ENCODE data around the gene OR11H12.
"Not testable (repeated sequence)": the region's sequence is repeated elsewhere in the genome, so short reads cannot be mapped to it uniquely, and the experiment has no call there.

OR11H12 gene, protein sequence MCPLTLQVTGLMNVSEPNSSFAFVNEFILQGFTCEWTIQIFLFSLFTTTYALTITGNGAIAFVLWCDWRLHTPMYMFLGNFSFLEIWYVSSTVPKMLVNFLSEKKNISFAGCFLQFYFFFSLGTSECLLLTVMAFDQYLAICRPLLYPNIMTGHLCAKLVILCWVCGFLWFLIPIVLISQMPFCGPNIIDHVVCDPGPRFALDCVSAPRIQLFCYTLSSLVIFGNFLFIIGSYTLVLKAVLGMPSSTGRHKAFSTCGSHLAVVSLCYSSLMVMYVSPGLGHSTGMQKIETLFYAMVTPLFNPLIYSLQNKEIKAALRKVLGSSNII

DNA sequence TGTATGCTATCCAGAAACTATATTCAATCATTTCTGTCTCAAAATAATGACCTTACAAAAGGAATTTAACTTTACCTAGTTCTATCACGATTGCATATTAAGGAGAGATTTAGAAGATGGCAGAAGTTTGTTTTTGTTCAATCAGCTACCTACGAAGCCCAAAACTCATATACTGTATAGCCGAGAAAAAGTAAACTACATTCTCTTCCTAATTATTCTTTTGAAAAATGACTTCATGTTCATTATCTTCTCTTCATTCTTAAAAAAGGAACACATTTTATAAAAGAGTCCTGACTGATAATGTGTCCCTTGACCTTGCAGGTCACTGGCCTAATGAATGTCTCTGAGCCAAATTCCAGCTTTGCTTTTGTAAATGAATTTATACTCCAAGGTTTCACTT is at the start of gene OR11H12:
Gene OR11H12 (plus strand): TSS at position 301 of the 400 bp plus-strand sequence. CDS start 0 bp downstream, at position 301.
- H3K27me3 ChIP-seq (ENCODE audit: control insufficient read depth in 1 of 2, insufficient read depth in 2 of 2, low read length in 2 of 2); H3K36me3 ChIP-seq (ENCODE audit: control insufficient read depth in 1 of 2, insufficient read depth in 2 of 2, low read length in 2 of 2); H3K27ac ChIP-seq (ENCODE audit: low read depth, low read length): not testable (repeated sequence)

DNA sequence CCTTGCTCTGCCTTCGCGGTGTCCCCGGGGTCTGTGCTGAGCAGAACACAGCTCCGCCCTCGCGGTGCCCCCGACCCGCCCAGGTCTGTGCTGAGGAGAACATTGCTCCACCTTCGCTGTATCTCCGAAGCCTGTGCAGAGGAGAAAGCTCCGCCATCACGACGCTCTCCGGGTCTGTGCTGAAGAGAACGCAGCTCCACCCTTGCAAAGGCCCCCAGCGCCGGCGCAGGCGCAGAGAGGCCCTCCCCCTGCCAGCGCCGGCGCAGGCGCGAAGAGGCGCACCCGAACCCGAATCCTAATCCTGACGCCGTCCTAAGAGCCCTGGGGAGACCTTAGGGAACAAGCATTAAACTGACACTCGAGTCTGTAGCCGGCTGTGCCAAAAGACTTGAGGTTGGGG is 18.0 kb upstream of the OR11H12 start:
- H3K9ac ChIP-seq (ENCODE audit: low read depth in 1 of 2, low read length in 2 of 2); H3K36me3 ChIP-seq (ENCODE audit: control insufficient read depth in 1 of 2, insufficient read depth in 2 of 2, low read length in 2 of 2); H3K4me3 ChIP-seq (ENCODE audit: low read depth in 1 of 2, low read length in 2 of 2); H3K27me3 ChIP-seq (ENCODE audit: control insufficient read depth in 1 of 2, insufficient read depth in 2 of 2, low read length in 2 of 2); H3K27ac ChIP-seq (ENCODE audit: low read depth, low read length); H3K9me3 ChIP-seq (ENCODE audit: control insufficient read depth in 1 of 2, low read length in 2 of 2); H3K4me1 ChIP-seq (ENCODE audit: control insufficient read depth in 1 of 2, insufficient read depth in 2 of 2, low read length in 2 of 2): not testable (repeated sequence)

More for the DNA sequence above, at the start of gene OR11H12:
- H3K9me3 ChIP-seq (ENCODE audit: control insufficient read depth in 1 of 2, low read length in 2 of 2); H3K4me3 ChIP-seq (ENCODE audit: low read depth in 1 of 2, low read length in 2 of 2); H3K4me1 ChIP-seq (ENCODE audit: control insufficient read depth in 1 of 2, insufficient read depth in 2 of 2, low read length in 2 of 2); H3K9ac ChIP-seq (ENCODE audit: low read depth in 1 of 2, low read length in 2 of 2): not testable (repeated sequence)

DNA sequence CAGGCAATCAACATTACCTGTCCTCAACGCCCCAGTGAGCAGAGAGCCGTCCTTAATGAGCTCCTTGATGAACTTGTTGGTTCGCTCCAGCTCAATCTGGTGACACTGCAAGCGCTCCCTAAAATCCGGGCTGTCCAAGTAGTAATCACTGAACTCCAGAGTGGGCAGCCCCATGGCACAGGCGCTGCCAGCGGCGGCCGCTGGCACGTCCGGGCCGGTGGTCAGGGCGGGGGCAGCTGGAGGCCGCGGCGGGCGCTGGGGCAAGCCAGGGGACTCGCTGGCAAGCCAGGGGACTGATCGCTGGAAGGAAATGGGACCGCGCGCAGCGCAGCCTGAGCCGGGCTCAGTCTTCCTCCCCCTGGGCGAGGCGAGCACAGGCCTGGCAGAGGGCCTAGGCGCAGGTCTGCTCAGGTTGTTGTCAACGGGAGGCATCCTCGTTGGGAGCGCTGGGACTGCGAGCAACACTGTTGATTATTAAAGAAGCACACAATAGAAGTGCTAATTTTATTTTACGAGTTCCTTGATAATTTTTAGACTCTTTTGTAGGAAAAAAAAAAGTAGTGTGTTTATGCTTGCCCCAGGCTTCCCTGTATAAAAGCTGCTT is 25.8 kb downstream of the OR11H12 start:
- H3K36me3 ChIP-seq (ENCODE audit: control insufficient read depth in 1 of 2, insufficient read depth in 2 of 2, low read length in 2 of 2); H3K4me1 ChIP-seq (ENCODE audit: control insufficient read depth in 1 of 2, insufficient read depth in 2 of 2, low read length in 2 of 2); H3K9ac ChIP-seq (ENCODE audit: low read depth in 1 of 2, low read length in 2 of 2); H3K4me3 ChIP-seq (ENCODE audit: low read depth in 1 of 2, low read length in 2 of 2); H3K27me3 ChIP-seq (ENCODE audit: control insufficient read depth in 1 of 2, insufficient read depth in 2 of 2, low read length in 2 of 2); H3K9me3 ChIP-seq (ENCODE audit: control insufficient read depth in 1 of 2, low read length in 2 of 2); H3K27ac ChIP-seq (ENCODE audit: low read depth, low read length): not testable (repeated sequence)

DNA sequence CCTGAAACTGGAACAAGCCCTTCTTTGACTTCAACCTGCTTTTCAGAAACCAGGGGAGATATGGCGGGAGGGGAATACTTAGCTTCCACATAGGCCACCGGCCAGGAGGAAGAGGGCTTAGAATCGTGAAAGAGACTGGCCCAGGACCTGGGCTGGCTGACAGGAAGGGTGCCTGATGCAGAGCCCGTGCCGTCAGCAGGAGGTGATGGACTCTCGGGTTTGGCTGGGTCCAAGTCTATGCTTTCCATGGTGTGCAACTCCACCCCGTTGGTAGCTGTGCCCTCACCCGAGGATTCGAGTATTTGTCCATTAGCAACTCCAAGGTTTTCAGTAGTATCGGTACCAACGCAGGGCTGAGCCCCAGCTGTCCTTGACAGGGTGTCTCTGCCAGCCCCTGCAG is 35.1 kb downstream of the OR11H12 start:
- H3K9me3 ChIP-seq (ENCODE audit: control insufficient read depth in 1 of 2, low read length in 2 of 2); H3K27me3 ChIP-seq (ENCODE audit: control insufficient read depth in 1 of 2, insufficient read depth in 2 of 2, low read length in 2 of 2); H3K36me3 ChIP-seq (ENCODE audit: control insufficient read depth in 1 of 2, insufficient read depth in 2 of 2, low read length in 2 of 2); H3K27ac ChIP-seq (ENCODE audit: low read depth, low read length); H3K4me1 ChIP-seq (ENCODE audit: control insufficient read depth in 1 of 2, insufficient read depth in 2 of 2, low read length in 2 of 2); H3K4me3 ChIP-seq (ENCODE audit: low read depth in 1 of 2, low read length in 2 of 2); H3K9ac ChIP-seq (ENCODE audit: low read depth in 1 of 2, low read length in 2 of 2): not testable (repeated sequence)

DNA sequence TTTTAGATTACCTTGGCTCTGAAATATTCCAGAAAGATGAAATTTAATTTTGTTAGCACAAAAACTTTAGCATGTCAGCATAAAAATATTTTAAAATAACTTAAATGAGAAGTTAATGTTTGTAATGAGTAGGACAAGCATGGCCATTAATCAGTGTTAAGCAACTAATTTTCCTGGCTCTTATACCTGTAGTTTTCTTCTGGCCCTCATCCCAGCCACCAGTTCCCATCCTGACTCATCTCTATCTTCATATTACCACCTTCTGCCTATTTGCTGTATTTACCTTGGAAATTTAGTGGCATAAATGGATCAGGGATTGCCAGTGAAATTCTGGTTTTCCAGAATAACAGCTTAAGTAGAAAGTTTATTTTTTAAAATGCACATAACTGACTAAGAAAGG is 37.1 kb downstream of the OR11H12 start:
- not testable (repeated sequence) for H3K4me3 ChIP-seq (ENCODE audit: low read depth in 1 of 2, low read length in 2 of 2); H3K9me3 ChIP-seq (ENCODE audit: control insufficient read depth in 1 of 2, low read length in 2 of 2); H3K27me3 ChIP-seq (ENCODE audit: control insufficient read depth in 1 of 2, insufficient read depth in 2 of 2, low read length in 2 of 2); H3K36me3 ChIP-seq (ENCODE audit: control insufficient read depth in 1 of 2, insufficient read depth in 2 of 2, low read length in 2 of 2); H3K27ac ChIP-seq (ENCODE audit: low read depth, low read length); H3K9ac ChIP-seq (ENCODE audit: low read depth in 1 of 2, low read length in 2 of 2); H3K4me1 ChIP-seq (ENCODE audit: control insufficient read depth in 1 of 2, insufficient read depth in 2 of 2, low read length in 2 of 2)

DNA sequence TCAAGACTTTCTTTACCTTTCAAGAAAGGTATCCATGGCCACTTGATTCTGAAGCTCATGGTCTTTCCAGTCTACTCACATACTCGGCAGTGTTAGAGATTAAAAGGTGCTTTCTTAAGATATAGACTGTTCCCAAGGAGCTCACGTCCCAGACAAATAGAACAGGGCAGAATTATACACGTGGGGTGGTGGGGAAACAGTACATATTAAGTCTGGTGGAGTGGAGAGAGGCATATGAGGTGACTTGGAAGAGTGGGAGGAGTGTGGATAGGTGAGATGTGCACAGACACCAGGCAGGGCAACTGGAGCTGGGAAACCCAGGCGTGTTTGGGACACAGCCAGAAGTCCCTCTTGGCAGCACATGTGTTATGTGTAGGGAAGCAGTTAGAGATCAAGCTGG is 37.9 kb downstream of the OR11H12 start:
- not testable (repeated sequence) for H3K4me3 ChIP-seq (ENCODE audit: low read depth in 1 of 2, low read length in 2 of 2); H3K36me3 ChIP-seq (ENCODE audit: control insufficient read depth in 1 of 2, insufficient read depth in 2 of 2, low read length in 2 of 2); H3K27me3 ChIP-seq (ENCODE audit: control insufficient read depth in 1 of 2, insufficient read depth in 2 of 2, low read length in 2 of 2); H3K9me3 ChIP-seq (ENCODE audit: control insufficient read depth in 1 of 2, low read length in 2 of 2); H3K4me1 ChIP-seq (ENCODE audit: control insufficient read depth in 1 of 2, insufficient read depth in 2 of 2, low read length in 2 of 2); H3K27ac ChIP-seq (ENCODE audit: low read depth, low read length); H3K9ac ChIP-seq (ENCODE audit: low read depth in 1 of 2, low read length in 2 of 2)

DNA sequence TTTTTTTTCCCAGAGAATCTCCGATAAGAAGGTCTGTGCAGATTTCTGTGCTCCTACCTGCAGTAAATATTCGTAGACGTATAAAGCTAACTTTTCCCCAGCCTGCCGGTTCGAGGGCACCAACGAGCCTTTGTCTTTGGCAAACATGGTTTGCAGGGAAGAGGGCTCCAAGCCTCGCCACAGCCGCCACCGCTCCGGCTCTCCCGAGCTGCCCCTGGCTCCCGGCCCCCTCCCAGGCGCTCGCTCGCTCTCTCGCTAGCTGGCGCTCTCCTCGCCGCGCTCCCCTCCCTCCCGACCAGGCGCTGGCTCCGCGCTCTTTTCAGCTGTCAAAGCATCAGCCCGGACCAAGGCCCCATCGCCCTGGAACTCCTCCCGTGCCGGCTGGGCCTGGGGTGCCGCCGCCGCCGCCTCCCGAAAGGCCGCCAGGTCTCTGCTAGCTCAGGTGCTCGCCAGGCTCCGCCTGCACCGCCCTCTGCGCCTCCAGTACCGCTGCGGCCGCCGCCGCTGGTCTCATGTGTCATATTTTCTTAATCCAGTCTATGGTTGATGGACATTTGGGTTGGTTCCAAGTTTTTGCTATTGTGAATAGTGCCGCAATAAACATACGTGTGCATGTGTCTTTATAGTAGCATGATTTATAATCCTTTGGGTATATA is 45.3 kb downstream of the OR11H12 start:
- not testable (repeated sequence) for H3K27ac ChIP-seq (ENCODE audit: low read depth, low read length); H3K9ac ChIP-seq (ENCODE audit: low read depth in 1 of 2, low read length in 2 of 2); H3K9me3 ChIP-seq (ENCODE audit: control insufficient read depth in 1 of 2, low read length in 2 of 2); H3K4me1 ChIP-seq (ENCODE audit: control insufficient read depth in 1 of 2, insufficient read depth in 2 of 2, low read length in 2 of 2); H3K27me3 ChIP-seq (ENCODE audit: control insufficient read depth in 1 of 2, insufficient read depth in 2 of 2, low read length in 2 of 2); H3K4me3 ChIP-seq (ENCODE audit: low read depth in 1 of 2, low read length in 2 of 2); H3K36me3 ChIP-seq (ENCODE audit: control insufficient read depth in 1 of 2, insufficient read depth in 2 of 2, low read length in 2 of 2)
